HG03442 (cell line): ENCODE data around the gene FKBP4.

Source experiments
- ATAC-seq: cut with Tn5 transposase; IDR thresholded peaks from one replicate; pipeline ENCODE4 v1.9.1; 2021; ENCODE audit warnings: mild to moderate bottlenecking, moderate library complexity; ENCODE audit not compliant: unreplicated experiment

FKBP4 gene

DNA sequence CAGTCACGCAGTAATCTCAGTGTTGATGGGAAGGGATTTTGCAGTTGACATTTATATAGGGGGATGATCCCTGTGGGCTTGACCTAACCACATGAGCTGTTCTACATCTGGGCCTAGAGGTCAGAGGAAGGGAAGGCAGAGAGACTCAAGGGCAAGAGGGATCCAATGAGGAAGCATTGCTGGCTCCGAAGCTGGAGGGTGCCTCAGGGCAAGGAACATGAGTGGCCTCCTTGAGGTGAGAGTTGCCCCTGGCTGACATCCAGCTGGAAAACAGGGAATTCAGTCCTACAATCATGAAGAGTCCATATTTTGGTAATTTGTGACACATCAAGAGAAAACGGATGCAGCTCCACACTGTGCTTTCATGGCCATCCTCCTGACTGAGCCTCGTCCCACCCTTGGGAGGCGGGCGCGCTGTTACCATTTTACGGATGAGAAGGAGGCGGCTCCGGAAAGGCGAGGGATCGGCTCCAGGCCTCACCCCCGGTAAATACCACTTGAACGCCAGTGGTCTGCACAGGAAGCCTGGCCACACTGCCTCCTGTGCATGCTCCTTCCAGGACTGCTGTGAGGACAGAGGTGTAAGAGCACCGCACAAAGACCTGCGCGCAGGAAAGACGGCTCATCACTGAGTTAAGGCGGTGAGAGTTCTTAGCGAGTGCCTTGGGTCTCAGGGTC lies 18.5 kb upstream of the FKBP4 start:
- no peak for ATAC-seq

DNA sequence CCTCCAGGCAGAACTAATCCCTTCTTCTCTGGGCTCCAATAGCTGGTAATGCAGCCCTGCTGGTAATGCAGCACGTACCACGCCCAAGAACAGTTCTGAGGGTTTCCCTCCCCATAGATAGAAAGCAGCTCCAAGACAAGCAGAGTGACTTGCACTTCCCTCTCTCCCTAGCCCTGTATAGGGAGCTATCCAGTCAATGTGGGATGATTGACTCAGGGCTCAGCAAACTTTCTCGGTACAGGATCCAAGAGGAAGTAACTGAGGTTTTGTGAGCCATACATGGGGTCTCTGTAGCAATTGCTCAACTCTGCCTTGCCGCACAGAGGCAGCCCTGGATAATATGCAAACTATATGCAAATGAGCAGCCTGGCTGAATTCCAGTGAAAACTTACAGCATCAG lies 15.5 kb upstream of the FKBP4 start:
- ATAC-seq = no peak

GRCh38 chr12:2783936-2784600 lies 10.7 kb upstream of the FKBP4 start:
- no peak for ATAC-seq

- ATAC-seq = no peak
Observed at GRCh38 chr12:2785017-2785416, 9.8 kb upstream of the FKBP4 start.

DNA sequence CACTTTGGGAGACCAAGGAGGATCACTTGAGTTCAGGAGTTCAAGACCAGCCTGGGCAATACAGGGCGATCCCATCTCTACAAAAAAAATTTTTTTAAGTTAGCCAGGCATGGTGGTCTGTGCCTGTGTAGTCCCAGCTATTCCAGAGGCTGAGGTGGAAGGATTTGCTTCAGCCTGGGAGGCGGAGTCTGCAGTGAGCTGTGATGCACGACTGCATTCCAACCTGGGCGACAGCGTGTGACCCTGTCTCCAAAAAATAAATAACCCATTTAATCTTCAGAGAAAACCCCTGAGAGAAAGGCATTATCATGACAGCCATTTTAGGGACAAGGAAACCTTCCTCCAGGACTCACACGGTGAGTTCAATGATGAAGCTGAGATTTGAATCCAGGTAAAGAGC lies 3.7 kb upstream of the FKBP4 start:
- ATAC-seq = no peak

GRCh38 chr12:2792671-2793500 lies 1.9 kb upstream of the FKBP4 start:
- no peak for ATAC-seq

DNA sequence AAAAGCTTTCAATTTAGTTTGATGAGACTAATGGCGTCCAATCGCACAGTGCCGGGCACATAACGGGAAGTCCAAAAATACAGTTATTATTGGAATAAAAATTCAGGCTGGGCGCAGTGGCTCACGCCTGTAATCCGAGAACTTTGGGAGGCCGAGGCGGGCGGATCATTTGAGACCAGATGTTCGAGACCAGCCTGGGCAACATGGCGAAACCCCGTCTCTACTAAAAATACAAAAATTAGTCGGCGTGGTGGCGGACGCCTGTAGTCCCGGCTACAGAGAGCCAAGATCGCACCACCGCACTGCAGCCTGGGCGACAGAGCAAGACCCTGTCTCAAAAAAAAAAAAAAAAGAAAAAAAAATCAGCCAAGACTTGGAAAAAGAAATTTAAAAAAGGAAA lies 1.2 kb upstream of the FKBP4 start:
- no peak for ATAC-seq

- ATAC-seq = peak; percentile 12
Observed at GRCh38 chr12:2794191-2794735, 507 bp upstream of the FKBP4 start.

DNA sequence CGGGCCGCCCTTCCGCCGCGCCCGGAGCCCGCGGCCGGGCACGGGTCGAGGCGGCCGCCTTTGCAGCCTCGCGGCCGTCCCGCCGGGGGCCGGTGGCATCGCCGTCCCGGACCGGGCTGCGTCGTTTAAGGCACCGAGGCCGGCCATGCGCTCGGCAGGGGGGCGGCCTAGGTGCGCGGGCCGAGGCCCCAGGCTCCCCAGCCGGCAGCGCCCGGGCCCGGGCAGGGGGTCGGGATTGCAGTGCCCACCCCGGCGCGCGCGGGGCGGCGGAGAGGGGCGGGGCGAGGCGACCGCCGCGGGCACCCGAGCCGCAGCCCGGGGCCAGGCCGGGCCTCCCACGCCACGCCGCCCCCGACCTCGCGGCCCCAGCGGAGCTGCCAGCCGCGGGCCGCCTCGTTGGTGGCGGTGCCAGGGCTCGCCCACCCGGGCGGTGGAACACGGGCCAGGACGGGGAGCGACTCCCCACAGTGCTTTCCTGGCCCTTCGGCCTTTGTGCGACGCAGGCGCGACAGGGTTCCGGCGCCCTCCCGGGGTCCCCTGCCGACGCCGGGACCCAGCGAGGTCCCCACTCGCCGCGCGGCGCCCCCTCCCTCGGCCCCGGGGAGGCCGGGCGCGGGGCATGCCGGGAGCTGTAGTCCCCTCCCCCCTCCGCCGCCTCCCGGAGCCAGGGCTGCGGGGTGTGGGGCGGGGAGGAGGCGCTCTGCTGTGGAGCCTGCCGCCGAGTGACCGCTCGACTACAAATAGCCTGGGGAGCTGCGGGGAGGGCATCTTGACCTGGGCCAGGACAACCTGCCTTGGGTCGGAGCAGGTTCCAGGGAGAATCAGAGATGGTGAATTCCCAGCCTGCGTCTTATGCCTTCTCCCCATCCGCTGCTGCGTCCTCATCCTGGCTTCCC lies 769 bp downstream of the FKBP4 start:
- ATAC-seq = peak; percentile 62

DNA sequence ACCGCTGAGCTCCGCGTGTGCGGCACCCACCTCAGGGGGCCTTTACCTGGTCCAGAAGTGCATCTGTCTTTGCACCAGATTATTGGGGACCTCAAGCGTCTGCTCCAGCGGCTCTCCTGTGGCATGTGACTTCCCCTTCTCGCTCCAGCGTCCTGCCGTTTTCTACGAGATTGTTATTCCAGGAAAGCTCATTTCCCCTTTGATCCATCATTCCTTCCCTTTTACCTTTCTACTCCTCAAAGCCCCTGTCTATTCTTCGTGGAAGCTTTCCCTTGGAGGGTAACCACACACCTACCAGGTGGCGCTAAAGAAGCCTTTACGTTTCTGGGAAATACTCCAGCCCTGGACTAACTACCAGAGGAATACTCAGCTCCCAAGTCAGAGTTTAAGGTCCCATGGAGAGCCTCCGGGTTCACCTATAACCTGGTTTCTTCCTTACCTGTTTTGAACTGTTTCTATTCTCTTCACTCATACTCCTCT lies 1.5 kb downstream of the FKBP4 start:
- ATAC-seq = no peak

DNA sequence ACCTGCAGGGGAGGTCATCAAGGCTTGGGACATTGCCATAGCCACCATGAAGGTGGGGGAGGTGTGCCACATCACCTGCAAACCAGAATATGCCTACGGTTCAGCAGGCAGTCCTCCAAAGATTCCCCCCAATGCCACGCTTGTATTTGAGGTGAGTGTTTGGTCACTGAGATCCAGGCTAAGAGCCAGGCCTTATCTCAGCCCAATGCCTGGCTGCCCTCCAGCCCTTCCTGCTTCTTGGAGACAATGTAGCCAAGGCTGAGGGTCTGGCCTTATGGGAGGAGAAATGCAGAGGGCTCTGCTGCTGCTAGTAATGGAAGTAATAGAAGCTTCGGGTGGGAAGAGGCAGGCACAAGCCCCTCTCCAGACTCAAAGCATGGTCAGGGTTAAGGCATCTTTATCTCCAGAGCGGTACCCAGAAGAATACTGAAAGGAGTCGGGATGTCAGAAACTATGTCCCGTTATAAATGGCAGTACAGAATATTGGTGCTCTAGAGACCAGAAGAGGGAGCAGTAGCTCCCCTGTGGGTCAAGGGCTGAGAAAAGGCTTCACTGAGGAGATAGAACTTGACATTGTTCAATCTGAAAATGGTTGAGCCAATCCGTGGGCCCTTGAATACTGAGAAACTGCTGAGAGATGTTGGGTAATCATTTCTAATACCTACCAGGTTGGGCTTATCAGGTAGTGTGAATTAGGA lies 3.1 kb downstream of the FKBP4 start:
- ATAC-seq = no peak

GRCh38 chr12:2800046-2800570 lies 5.3 kb downstream of the FKBP4 start:
- ATAC-seq = no peak

GRCh38 chr12:2801044-2801783 lies 6.4 kb downstream of the FKBP4 start:
- ATAC-seq = no peak

DNA sequence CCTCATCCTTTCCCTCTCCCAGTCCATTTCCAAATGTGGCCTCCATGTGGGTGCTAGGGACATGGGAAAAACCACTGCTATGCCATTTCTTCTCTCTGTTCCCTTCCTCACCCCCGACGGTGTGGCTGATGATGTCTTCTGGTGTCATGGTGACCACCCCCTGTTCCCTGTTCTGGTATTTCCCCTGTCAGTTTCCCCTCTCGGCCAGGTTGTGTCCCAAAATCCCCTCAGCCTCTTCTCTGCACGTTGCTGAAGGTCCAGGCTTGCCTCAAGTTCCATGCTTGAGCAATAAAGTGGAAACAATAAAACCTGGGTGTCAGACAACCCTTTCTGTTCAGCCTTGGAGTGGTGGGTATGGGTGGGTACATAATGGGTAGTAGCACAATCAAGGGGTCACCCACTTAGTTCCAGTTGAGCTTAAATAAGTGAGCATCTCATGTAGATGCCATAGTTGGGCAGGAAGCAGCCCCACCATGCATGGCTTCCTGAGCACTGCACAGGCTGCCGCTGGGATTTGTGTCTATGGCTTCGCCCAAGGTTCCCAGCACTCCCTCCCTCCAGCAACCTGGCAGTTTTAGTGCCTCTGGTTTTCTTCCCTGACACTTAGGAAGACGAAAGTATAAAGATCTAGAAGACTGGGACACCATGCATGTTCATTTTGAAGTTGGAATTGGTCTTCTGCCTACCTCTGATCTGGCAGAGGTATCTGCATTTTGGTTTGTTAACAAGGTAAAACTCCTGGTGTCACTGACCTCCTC lies 9.0 kb downstream of the FKBP4 start:
- no peak for ATAC-seq

- no peak for ATAC-seq
Observed at GRCh38 chr12:2804393-2805142, 9.8 kb downstream of the FKBP4 start.

DNA sequence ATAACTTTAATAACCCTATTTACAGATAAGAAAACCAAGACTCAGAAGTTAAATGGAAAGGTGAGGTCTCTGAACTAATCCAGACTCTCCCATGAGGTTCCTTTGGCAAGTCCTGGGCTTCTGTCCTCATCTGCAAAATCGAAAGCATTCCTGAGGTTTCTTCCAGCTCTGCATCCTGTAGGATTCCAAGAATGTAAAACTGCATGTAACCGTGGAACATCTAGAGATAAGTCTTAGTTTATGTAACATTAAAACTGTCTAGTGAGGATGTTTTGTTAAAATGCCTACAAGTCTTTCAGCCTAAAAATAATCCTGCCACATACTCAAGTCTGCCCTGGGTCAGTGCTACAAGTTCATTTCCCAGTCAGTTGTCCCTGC lies 10.4 kb downstream of the FKBP4 start:
- no peak for ATAC-seq

GRCh38 chr12:2806700-2807099 lies 11.9 kb downstream of the FKBP4 start:
- no peak for ATAC-seq

- no peak for ATAC-seq
Observed at GRCh38 chr12:2811801-2812200, 17.0 kb downstream of the FKBP4 start.
